ENCODE results near the gene PHF21A. TPM values are rescaled to one million over a fixed set of nuclear protein-coding genes. Genes with fewer than 3 reads are reported as not detected.

Gene PHF21A
- total RNA-seq, 2 donors from 2014 or later, result 47.2 to 53.9 TPM

DNA sequence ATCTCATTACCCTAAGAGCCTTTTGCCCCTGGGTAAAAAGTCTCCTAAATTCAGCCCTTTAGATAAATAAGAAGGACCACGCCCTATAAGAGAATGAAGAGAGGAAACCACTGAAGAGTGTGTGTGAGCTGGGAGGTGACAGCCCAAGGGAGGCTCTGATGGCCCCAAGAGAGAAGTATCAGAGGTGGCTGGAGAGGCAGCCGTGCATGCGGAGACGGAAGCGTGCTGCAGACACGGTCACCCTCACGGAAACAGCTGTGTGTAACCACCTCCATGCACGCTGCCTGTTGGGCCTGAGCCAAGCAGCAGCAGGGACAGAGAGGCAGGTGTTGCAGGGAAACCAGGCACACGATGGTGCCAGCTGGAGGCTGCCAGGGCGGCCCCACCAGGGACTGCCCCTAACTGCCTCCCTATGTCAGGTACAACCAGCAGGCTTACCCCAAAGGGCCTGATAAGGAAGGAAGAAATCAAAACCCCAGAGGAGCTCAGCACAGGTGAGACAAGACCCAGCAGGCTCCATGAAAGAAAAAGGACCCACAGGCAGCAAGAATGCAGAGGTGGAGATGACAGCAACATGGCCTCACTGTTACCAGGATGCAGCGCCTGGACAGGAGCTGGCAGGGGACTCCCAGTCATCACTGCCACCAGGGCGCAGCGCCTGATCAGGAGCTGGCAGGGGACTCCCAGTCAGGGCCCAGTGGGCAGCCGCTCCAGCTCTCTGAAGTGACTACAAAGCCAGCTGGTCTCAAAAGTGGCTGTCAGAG, 191.0 kb downstream of the PHF21A start:
- no peak overlapping the region for H3K4me3 ChIP-seq (ENCODE audit: low read length)
- H3K9me3 Mint-ChIP-seq, result no peaks in the 10 kb centered on the region
- no peak overlapping the region for H3K27ac Mint-ChIP-seq
- peaks cover 4% of the 10 kb centered on the region for H3K4me1 ChIP-seq (ENCODE audit: control insufficient read depth, insufficient read depth, low read length)
- H3K4me3 Mint-ChIP-seq, result no peak overlapping the region
- DNase-seq, result no peak
- no peaks in the 10 kb centered on the region for H3K27me3 ChIP-seq (ENCODE audit: control insufficient read depth, insufficient read depth, low read length, poor library complexity, severe bottlenecking)
- H3K36me3 ChIP-seq (ENCODE audit: control insufficient read depth, insufficient read depth, low read length), result peaks cover 25% of the 10 kb centered on the region
- H3K4me1 Mint-ChIP-seq, result peaks cover 11% of the 10 kb centered on the region
- no peak overlapping the region for H3K27ac ChIP-seq (ENCODE audit: low read depth, low read length)
- no peaks in the 10 kb centered on the region for H3K27me3 Mint-ChIP-seq (ENCODE audit: insufficient read depth)
- TF ChIP-seq, protein P1, sequence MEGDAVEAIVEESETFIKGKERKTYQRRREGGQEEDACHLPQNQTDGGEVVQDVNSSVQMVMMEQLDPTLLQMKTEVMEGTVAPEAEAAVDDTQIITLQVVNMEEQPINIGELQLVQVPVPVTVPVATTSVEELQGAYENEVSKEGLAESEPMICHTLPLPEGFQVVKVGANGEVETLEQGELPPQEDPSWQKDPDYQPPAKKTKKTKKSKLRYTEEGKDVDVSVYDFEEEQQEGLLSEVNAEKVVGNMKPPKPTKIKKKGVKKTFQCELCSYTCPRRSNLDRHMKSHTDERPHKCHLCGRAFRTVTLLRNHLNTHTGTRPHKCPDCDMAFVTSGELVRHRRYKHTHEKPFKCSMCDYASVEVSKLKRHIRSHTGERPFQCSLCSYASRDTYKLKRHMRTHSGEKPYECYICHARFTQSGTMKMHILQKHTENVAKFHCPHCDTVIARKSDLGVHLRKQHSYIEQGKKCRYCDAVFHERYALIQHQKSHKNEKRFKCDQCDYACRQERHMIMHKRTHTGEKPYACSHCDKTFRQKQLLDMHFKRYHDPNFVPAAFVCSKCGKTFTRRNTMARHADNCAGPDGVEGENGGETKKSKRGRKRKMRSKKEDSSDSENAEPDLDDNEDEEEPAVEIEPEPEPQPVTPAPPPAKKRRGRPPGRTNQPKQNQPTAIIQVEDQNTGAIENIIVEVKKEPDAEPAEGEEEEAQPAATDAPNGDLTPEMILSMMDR (conservative IDR thresholded peaks at IDR 0.05), result no peak
- peaks cover 27% of the 10 kb centered on the region for H3K36me3 Mint-ChIP-seq (ENCODE audit: low read depth)
- 92 to 94% methylated on average over 8 to 14 of the region's 14 CpGs for WGBS, 2 experiments (ENCODE audit: insufficient coverage in 1 of 2, insufficient read length in 1 of 2)
- no peak overlapping the region for H3K9ac ChIP-seq (ENCODE audit: extremely low read depth, low read length, poor library complexity, severe bottlenecking)
- H3K9me3 ChIP-seq (ENCODE audit: control insufficient read depth, low read length), result no peaks in the 10 kb centered on the region

DNA sequence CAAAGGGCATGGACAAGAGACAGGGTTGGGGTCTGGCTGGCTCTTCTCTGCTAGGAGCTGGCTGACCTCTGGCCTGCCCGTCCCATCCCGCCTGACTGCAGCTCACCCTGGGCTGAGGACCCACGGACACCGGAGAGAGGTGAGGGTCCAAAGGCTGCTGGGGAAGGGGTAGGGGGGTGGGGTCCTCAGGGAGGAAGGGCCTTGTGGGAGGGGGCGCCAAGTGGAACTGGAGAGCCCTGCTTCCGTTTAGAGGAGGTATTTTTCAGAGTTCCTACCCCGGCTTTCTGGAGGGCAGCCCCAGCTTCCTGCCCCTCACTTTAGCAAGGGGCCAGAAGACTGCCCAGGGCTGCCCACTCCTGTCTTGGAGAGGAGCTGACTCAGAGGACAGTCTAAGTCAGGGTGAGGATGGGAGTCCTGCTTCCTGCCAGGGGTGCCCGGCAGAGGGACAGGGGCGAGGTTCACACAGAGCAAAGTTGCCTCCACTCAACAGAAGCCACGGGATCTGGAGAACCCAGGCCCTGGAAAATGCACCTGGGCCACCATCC, 191.7 kb downstream of the PHF21A start:
- 90% methylated on average over 10 of the region's 10 CpGs; no CpG with 5 or more reads in 1 of the 2 experiments for WGBS, 2 experiments (ENCODE audit: insufficient coverage in 1 of 2, insufficient read length in 1 of 2)
- Mint-ChIP-seq H3K27me3 (ENCODE audit: insufficient read depth) (peaks cover under 1% of the 10 kb centered on the region), H3K36me3 (ENCODE audit: low read depth) (peaks cover 22% of the 10 kb centered on the region), H3K27ac (no peak overlapping the region), H3K4me1 (peaks cover 4% of the 10 kb centered on the region), H3K9me3 (no peaks in the 10 kb centered on the region), H3K4me3 (no peak overlapping the region)
- no peak overlapping the region for H3K9ac ChIP-seq (ENCODE audit: extremely low read depth, low read length, poor library complexity, severe bottlenecking)
- H3K36me3 ChIP-seq (ENCODE audit: control insufficient read depth, insufficient read depth, low read length), result peaks cover 20% of the 10 kb centered on the region
- no peak overlapping the region for H3K4me3 ChIP-seq (ENCODE audit: low read length)
- no peaks in the 10 kb centered on the region for H3K4me1 ChIP-seq (ENCODE audit: control insufficient read depth, insufficient read depth, low read length)
- TF ChIP-seq, protein P1 (conservative IDR thresholded peaks at IDR 0.05), result no peak
- H3K27me3 ChIP-seq (ENCODE audit: control insufficient read depth, insufficient read depth, low read length, poor library complexity, severe bottlenecking), result peaks cover 2% of the 10 kb centered on the region
- H3K9me3 ChIP-seq (ENCODE audit: control insufficient read depth, low read length), result no peaks in the 10 kb centered on the region
- H3K27ac ChIP-seq (ENCODE audit: low read depth, low read length), result no peak overlapping the region
- no peak for DNase-seq

DNA sequence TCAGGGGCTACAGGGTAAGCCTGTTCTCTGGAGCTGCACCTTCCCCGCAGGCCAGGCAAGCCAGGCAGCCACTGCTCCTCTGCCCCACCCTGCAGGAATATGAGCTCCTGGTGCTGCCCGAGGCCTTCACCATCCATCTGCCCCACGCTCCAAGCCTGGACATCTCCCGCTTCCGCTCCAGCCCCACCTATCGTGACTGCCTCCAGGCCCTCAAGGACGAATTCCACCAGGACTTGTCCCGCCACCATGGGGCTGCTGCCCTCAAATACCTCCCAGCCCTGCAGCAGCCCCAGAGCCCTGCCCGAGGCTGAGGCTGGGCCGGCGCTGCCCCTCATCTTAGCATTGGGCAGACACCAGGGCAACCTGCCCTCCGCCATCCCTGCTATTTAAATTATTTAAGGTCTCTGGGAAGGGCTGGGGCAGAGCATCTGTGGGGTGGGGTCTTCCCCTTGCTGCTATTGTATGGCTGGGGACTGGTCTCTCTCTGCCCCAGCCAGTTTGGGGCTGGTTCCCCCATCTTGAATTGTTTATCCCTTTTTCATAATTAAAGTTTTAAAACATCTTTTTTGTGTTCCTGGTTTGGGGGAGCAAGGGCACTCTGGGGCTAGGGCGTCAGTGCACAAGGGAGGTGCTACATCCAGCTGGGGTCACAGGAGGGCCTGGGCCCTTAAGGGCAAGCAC, 192.6 kb downstream of the PHF21A start:
- TF ChIP-seq, protein P1 (conservative IDR thresholded peaks at IDR 0.05), result no peak

More for the DNA sequence above, 192.6 kb downstream of the PHF21A start:
- H3K27ac Mint-ChIP-seq, result no peak overlapping the region
- no peaks in the 10 kb centered on the region for H3K9me3 Mint-ChIP-seq
- Histone ChIP-seq H3K9me3 (ENCODE audit: control insufficient read depth, low read length) (no peaks in the 10 kb centered on the region), H3K27me3 (ENCODE audit: control insufficient read depth, insufficient read depth, low read length, poor library complexity, severe bottlenecking) (peaks cover 11% of the 10 kb centered on the region), H3K4me1 (ENCODE audit: control insufficient read depth, insufficient read depth, low read length) (no peaks in the 10 kb centered on the region), H3K4me3 (ENCODE audit: low read length) (no peak overlapping the region), H3K9ac (ENCODE audit: extremely low read depth, low read length, poor library complexity, severe bottlenecking) (no peak overlapping the region), H3K36me3 (ENCODE audit: control insufficient read depth, insufficient read depth, low read length) (peaks cover 12% of the 10 kb centered on the region), H3K27ac (ENCODE audit: low read depth, low read length) (no peak overlapping the region)
- peaks cover 7% of the 10 kb centered on the region for H3K27me3 Mint-ChIP-seq (ENCODE audit: insufficient read depth)
- H3K4me3 Mint-ChIP-seq, result no peak overlapping the region
- peaks cover 14% of the 10 kb centered on the region for H3K36me3 Mint-ChIP-seq (ENCODE audit: low read depth)
- peaks cover 3% of the 10 kb centered on the region for H3K4me1 Mint-ChIP-seq
- peak; percentile 42 for DNase-seq
- 92 to 93% methylated on average over 10 to 13 of the region's 13 CpGs for WGBS, 2 experiments (ENCODE audit: insufficient coverage in 1 of 2, insufficient read length in 1 of 2)
